Liver (tissue), 3 donors: ENCODE measurements around the gene NOS1AP.

Experiments
- ATF3 ChIP-seq: IDR thresholded peaks from 2 replicates; pipeline ENCODE4 v1.6.1; 2016; ENCODE audit warnings: antibody characterized with exemption
- CTCF ChIP-seq: fragments of 150-350 bp; IDR thresholded peaks from 2 replicates; pipeline ENCODE4 v1.5.1; 2017; ENCODE audit warnings: improper control_type of control experiment, low read depth, low read length; ENCODE audit not compliant: missing input control
- GABPA ChIP-seq, 2 donors: IDR thresholded peaks in 1 of 2; conservative IDR thresholded peaks in 1 of 2; 2 replicates each; pipeline ENCODE4 v1.6.1; 2016; ENCODE audit warnings: antibody characterized with exemption in 2 of 2, mild to moderate bottlenecking in 1 of 2, moderate library complexity in 1 of 2
- HNF4A ChIP-seq, 2 donors: conservative IDR thresholded peaks; 2 replicates each; pipeline ENCODE4 v1.6.1; 2016; ENCODE audit warnings: antibody characterized with exemption in 2 of 2, mild to moderate bottlenecking in 2 of 2
- HNF4G ChIP-seq: IDR thresholded peaks from 2 replicates; pipeline ENCODE4 v1.6.1; 2016; ENCODE audit warnings: antibody characterized with exemption
- JUND ChIP-seq, 2 donors: IDR thresholded peaks; 2 replicates each; pipeline ENCODE4 v1.6.1; 2016; ENCODE audit warnings: antibody characterized with exemption in 2 of 2
- MAX ChIP-seq: IDR thresholded peaks from 2 replicates; pipeline ENCODE4 v1.6.1; 2016; ENCODE audit warnings: antibody characterized with exemption
- RAD21 ChIP-seq, 2 donors: IDR thresholded peaks; 2 replicates each; pipeline ENCODE4 v1.6.1; 2016; ENCODE audit warnings: antibody characterized with exemption in 2 of 2, mild to moderate bottlenecking in 2 of 2
- REST ChIP-seq: IDR thresholded peaks from 2 replicates; pipeline ENCODE4 v1.6.1; 2016; ENCODE audit warnings: antibody characterized with exemption, mild to moderate bottlenecking
- RXRA ChIP-seq, 2 donors: IDR thresholded peaks; 2 replicates each; pipeline ENCODE4 v1.6.1; 2017 to 2018; ENCODE audit warnings: antibody characterized with exemption in 2 of 2, mild to moderate bottlenecking in 1 of 2
- SP1 ChIP-seq: IDR thresholded peaks from 2 replicates; pipeline ENCODE4 v1.6.1; 2018; ENCODE audit warnings: antibody characterized with exemption, mild to moderate bottlenecking
- TAF1 ChIP-seq: conservative IDR thresholded peaks from 2 replicates; pipeline ENCODE4 v1.6.1; 2016; ENCODE audit warnings: antibody characterized with exemption, mild to moderate bottlenecking
- YY1 ChIP-seq: IDR thresholded peaks from 2 replicates; pipeline ENCODE4 v1.6.1; 2016; ENCODE audit warnings: antibody characterized with exemption, mild to moderate bottlenecking
- ZBTB33 ChIP-seq: IDR thresholded peaks from 2 replicates; pipeline ENCODE4 v1.6.1; 2016; ENCODE audit warnings: antibody characterized with exemption
- donor health status: healthy.
- donor health status: healthy.

DNA sequence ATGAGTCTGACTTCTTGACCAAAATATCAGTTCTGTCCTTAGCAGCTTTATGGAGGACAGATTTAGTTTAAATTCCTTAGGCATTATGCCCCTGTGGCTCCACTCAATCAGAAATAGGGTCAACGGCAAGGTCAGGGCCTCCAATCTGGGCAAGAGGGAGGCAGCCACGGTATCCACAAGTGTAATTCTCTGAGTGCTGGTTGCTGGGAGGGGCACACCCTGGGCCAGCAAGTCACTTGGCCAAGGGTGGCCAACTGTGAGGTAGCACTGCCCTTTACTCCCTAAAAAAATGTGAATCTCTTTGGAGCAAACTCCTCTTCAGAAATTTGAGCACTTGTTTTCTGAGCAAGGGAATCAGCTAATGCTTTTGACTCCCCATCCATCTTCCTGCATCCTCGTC, 294.3 kb downstream of the NOS1AP start:
- no peak for TF ChIP-seq SP1
- no peak for TF ChIP-seq RAD21 (IDR thresholded peaks at IDR 0.05)
- TF ChIP-seq CTCF: no peak
- TF ChIP-seq MAX: no peak
- TF ChIP-seq REST: no peak
- no peak for TF ChIP-seq HNF4A (conservative IDR thresholded peaks at IDR 0.05)
- no peak for TF ChIP-seq TAF1
- TF ChIP-seq RXRA (IDR thresholded peaks at IDR 0.05): peak; percentile 16 to 46
- TF ChIP-seq ATF3: no peak
- no peak for TF ChIP-seq ZBTB33
- TF ChIP-seq HNF4G: no peak
- TF ChIP-seq JUND (IDR thresholded peaks at IDR 0.05): no peak
- no peak for TF ChIP-seq GABPA (IDR thresholded peaks at IDR 0.05 in 1 of 2, conservative IDR thresholded peaks at IDR 0.05 in 1 of 2)
- no peak for TF ChIP-seq YY1
